GM23248 (cell line): ENCODE measurements around the gene NSG2.

ENCODE experiments used
- EZH2 ChIP-seq: fragments of 200-600 bp; sonication (generic); IDR thresholded peaks from 2 replicates; pipeline ENCODE4 v1.6.1; 2018; ENCODE audit warnings: antibody characterized with exemption, mild to moderate bottlenecking; ENCODE audit not compliant: insufficient read depth, poor library complexity, severe bottlenecking
- EZH2phosphoT487 ChIP-seq: fragments of 200-600 bp; sonication (generic); IDR thresholded peaks from 2 replicates; pipeline ENCODE4 v1.6.1; 2018; ENCODE audit warnings: antibody characterized with exemption, moderate library complexity, mild to moderate bottlenecking, low read depth; ENCODE audit not compliant: insufficient read depth

GRCh38 chr5:174155706-174156105 is 110.2 kb downstream of the NSG2 start:
- TF ChIP-seq EZH2phosphoT487: no peak
- TF ChIP-seq EZH2: no peak
